ENCODE data around the gene GATA2. TPM values are rescaled to one million over a fixed set of nuclear protein-coding genes. Genes with fewer than 3 reads are reported as not detected.

The GATA2 gene
- polyA plus RNA-seq, 1 experiment = 4.8 TPM

GRCh38 chr3:128485282-128486204 lies 7.5 kb downstream of the GATA2 start:
- TF ChIP-seq CTCF (IDR thresholded peaks at IDR 0.05; ENCODE audit: low read depth, low read length) = no peak
- H3K9me3 ChIP-seq (ENCODE audit: control insufficient read depth, insufficient read depth, low read length) = no peaks in the 10 kb centered on the region; the same call in 1 of the 2 replicates
- DNase-seq (ENCODE audit: low read depth, low spot score) = no peak
- peak overlapping the region; percentile 82 for H3K4me3 ChIP-seq (ENCODE audit: low read depth, low read length)
- peak overlapping the region; percentile 11 for H3K27ac ChIP-seq (ENCODE audit: low read depth, low read length)
- CTCF ChIA-PET = interaction anchor here (1.2 kb wide), 1 partner anchor 11 kb away, joined by 3 read pairs; no protein-coding TSS in a partner anchor
- POLR2A ChIA-PET = interaction anchor here (0.7 to 1.0 kb wide), 2 partner anchors 21 to 206 kb away, joined by 3 to 4 read pairs; no protein-coding TSS in a partner anchor
- H3K27me3 ChIP-seq (ENCODE audit: control insufficient read depth, insufficient read depth, low read length) = no peaks in the 10 kb centered on the region

- Histone ChIP-seq H3K4me3 (ENCODE audit: low read depth, low read length) (peak overlapping the region; percentile 82), H3K27me3 (ENCODE audit: control insufficient read depth, insufficient read depth, low read length) (no peaks in the 10 kb centered on the region), H3K9me3 (ENCODE audit: control insufficient read depth, insufficient read depth, low read length) (no peaks in the 10 kb centered on the region; the same call in 1 of the 2 replicates), H3K27ac (ENCODE audit: low read depth, low read length) (peak overlapping the region; percentile 91)
- no peak for DNase-seq (ENCODE audit: low read depth, low spot score)
- CTCF ChIA-PET = interaction anchor here (1.0 to 3.0 kb wide), 4 partner anchors 13 to 314 kb away, joined by 4 to 13 read pairs (median 8); no protein-coding TSS in a partner anchor
- no peak for TF ChIP-seq CTCF (IDR thresholded peaks at IDR 0.05; ENCODE audit: low read depth, low read length)
- POLR2A ChIA-PET = no interaction called here
These were observed 8.4 kb downstream of the GATA2 start for GRCh38 chr3:128484404-128485281.

- Histone ChIP-seq H3K9me3 (ENCODE audit: control insufficient read depth, insufficient read depth, low read length) (no peaks in the 10 kb centered on the region; the same call in 1 of the 2 replicates), H3K27me3 (ENCODE audit: control insufficient read depth, insufficient read depth, low read length) (no peaks in the 10 kb centered on the region), H3K4me3 (ENCODE audit: low read depth, low read length) (peak overlapping the region; percentile 54), H3K27ac (ENCODE audit: low read depth, low read length) (peak overlapping the region; percentile 91)
- TF ChIP-seq CTCF (IDR thresholded peaks at IDR 0.05; ENCODE audit: low read depth, low read length) = no peak
- POLR2A ChIA-PET = interaction anchor here (0.6 kb wide), 1 partner anchor 313 kb away, joined by 3 read pairs; no protein-coding TSS in a partner anchor
- no peak for DNase-seq (ENCODE audit: low read depth, low spot score)
- CTCF ChIA-PET = interaction anchor here (0.7 to 3.0 kb wide), 6 partner anchors 14 to 313 kb away, joined by 4 to 13 read pairs (median 6); no protein-coding TSS in a partner anchor
These were observed 9.2 kb downstream of the GATA2 start for GRCh38 chr3:128483657-128484403.

GRCh38 chr3:128482666-128483656 lies 10.0 kb downstream of the GATA2 start:
- TF ChIP-seq CTCF (IDR thresholded peaks at IDR 0.05; ENCODE audit: low read depth, low read length) = peak; percentile 31; the same call in 1 of the 2 replicates
- peak overlapping the region; percentile 54 for H3K4me3 ChIP-seq (ENCODE audit: low read depth, low read length)
- POLR2A ChIA-PET = interaction anchor here (0.6 to 1.0 kb wide), 3 partner anchors 24 to 312 kb away, joined by 3 to 11 read pairs (median 6); no protein-coding TSS in a partner anchor

More at GRCh38 chr3:128482666-128483656, 10.0 kb downstream of the GATA2 start:
- Histone ChIP-seq H3K9me3 (ENCODE audit: control insufficient read depth, insufficient read depth, low read length) (no peaks in the 10 kb centered on the region; the same call in 1 of the 2 replicates), H3K27ac (ENCODE audit: low read depth, low read length) (peak overlapping the region; percentile 91), H3K27me3 (ENCODE audit: control insufficient read depth, insufficient read depth, low read length) (no peaks in the 10 kb centered on the region)
- peak; percentile 67 for DNase-seq (ENCODE audit: low read depth, low spot score)
- CTCF ChIA-PET = interaction anchor here (0.7 to 3.0 kb wide), 7 partner anchors 15 to 406 kb away, joined by 4 to 17 read pairs (median 7); no protein-coding TSS in a partner anchor
